ENCODE data around the gene CAPZB.

GRCh38 chr1:19411612-19412011, 73.7 kb downstream of the CAPZB start:
- TF ChIP-seq, protein P1, sequence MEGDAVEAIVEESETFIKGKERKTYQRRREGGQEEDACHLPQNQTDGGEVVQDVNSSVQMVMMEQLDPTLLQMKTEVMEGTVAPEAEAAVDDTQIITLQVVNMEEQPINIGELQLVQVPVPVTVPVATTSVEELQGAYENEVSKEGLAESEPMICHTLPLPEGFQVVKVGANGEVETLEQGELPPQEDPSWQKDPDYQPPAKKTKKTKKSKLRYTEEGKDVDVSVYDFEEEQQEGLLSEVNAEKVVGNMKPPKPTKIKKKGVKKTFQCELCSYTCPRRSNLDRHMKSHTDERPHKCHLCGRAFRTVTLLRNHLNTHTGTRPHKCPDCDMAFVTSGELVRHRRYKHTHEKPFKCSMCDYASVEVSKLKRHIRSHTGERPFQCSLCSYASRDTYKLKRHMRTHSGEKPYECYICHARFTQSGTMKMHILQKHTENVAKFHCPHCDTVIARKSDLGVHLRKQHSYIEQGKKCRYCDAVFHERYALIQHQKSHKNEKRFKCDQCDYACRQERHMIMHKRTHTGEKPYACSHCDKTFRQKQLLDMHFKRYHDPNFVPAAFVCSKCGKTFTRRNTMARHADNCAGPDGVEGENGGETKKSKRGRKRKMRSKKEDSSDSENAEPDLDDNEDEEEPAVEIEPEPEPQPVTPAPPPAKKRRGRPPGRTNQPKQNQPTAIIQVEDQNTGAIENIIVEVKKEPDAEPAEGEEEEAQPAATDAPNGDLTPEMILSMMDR (IDR thresholded peaks at IDR 0.05) = no peak
- no peak for TF ChIP-seq EP300 (IDR thresholded peaks at IDR 0.05)
